Rectal smooth muscle tissue (tissue), 1 donor: ENCODE data around the gene RANBP3.
"Not testable (repeated sequence)": the region's sequence is repeated elsewhere in the genome, so short reads cannot be mapped to it uniquely, and the experiment has no call there.

Experiments
- H3K27ac ChIP-seq: one replicate; pipeline ENCODE4 v1.7.0; 2013; ENCODE audit warnings: low read depth, low read length, inconsistent platforms
- H3K27me3 ChIP-seq: one replicate; pipeline ENCODE4 v1.7.0; 2013; ENCODE audit warnings: low read length; ENCODE audit not compliant: control insufficient read depth, insufficient read depth
- H3K36me3 ChIP-seq: one replicate; pipeline ENCODE4 v1.7.0; 2013; ENCODE audit warnings: low read length; ENCODE audit not compliant: control insufficient read depth, insufficient read depth
- H3K4me1 ChIP-seq: one replicate; pipeline ENCODE4 v1.7.0; 2013; ENCODE audit warnings: low read length; ENCODE audit not compliant: control insufficient read depth, insufficient read depth
- H3K4me3 ChIP-seq: one replicate; pipeline ENCODE4 v1.7.0; 2013; ENCODE audit warnings: low read length
- H3K9ac ChIP-seq: one replicate; pipeline ENCODE4 v1.7.0; 2013; ENCODE audit warnings: low read length

The RANBP3 gene

GRCh38 chr19:6015841-6016545, 38.1 kb upstream of the RANBP3 start:
- Histone ChIP-seq H3K9ac (no peak overlapping the region), H3K36me3 (peaks cover 16% of the 10 kb centered on the region), H3K4me1 (no peaks in the 10 kb centered on the region), H3K4me3 (no peak overlapping the region), H3K27ac (no peak overlapping the region), H3K27me3 (no peaks in the 10 kb centered on the region)

GRCh38 chr19:6014551-6015135, 36.7 kb upstream of the RANBP3 start:
- peaks cover 8% of the 10 kb centered on the region for H3K36me3 ChIP-seq
- H3K27ac ChIP-seq: no peak overlapping the region
- no peak overlapping the region for H3K4me3 ChIP-seq
- no peaks in the 10 kb centered on the region for H3K27me3 ChIP-seq
- no peak overlapping the region for H3K9ac ChIP-seq
- H3K4me1 ChIP-seq: no peaks in the 10 kb centered on the region

GRCh38 chr19:6012426-6013170, 34.7 kb upstream of the RANBP3 start:
- H3K4me3 ChIP-seq: no peak overlapping the region
- peaks cover 10% of the 10 kb centered on the region for H3K36me3 ChIP-seq
- no peak overlapping the region for H3K27ac ChIP-seq

GRCh38 chr19:6011794-6012193, 33.9 kb upstream of the RANBP3 start:
- H3K9ac ChIP-seq: no peak overlapping the region
- H3K27ac ChIP-seq: no peak overlapping the region
- no peaks in the 10 kb centered on the region for H3K4me1 ChIP-seq
- H3K36me3 ChIP-seq: peaks cover 17% of the 10 kb centered on the region
- no peaks in the 10 kb centered on the region for H3K27me3 ChIP-seq
- no peak overlapping the region for H3K4me3 ChIP-seq

More at GRCh38 chr19:6012426-6013170, 34.7 kb upstream of the RANBP3 start:
- Histone ChIP-seq H3K27me3 (no peaks in the 10 kb centered on the region), H3K4me1 (no peaks in the 10 kb centered on the region), H3K9ac (no peak overlapping the region)

- H3K4me3 ChIP-seq: no peak overlapping the region
- no peak overlapping the region for H3K9ac ChIP-seq
- no peaks in the 10 kb centered on the region for H3K4me1 ChIP-seq
- no peaks in the 10 kb centered on the region for H3K27me3 ChIP-seq
- no peak overlapping the region for H3K27ac ChIP-seq
- peaks cover 17% of the 10 kb centered on the region for H3K36me3 ChIP-seq
These were observed 33.3 kb upstream of the RANBP3 start for GRCh38 chr19:6011206-6011605.

- H3K27ac ChIP-seq: no peak overlapping the region
- no peak overlapping the region for H3K4me3 ChIP-seq
- H3K4me1 ChIP-seq: no peaks in the 10 kb centered on the region
- H3K9ac ChIP-seq: no peak overlapping the region
- H3K27me3 ChIP-seq: no peaks in the 10 kb centered on the region
- H3K36me3 ChIP-seq: peaks cover 22% of the 10 kb centered on the region
These were observed 32.2 kb upstream of the RANBP3 start for GRCh38 chr19:6010107-6010506.

GRCh38 chr19:6007866-6008265, 29.9 kb upstream of the RANBP3 start:
- Histone ChIP-seq H3K27ac (no peak overlapping the region), H3K4me3 (no peak overlapping the region), H3K36me3 (peaks cover 22% of the 10 kb centered on the region), H3K27me3 (no peaks in the 10 kb centered on the region), H3K4me1 (no peaks in the 10 kb centered on the region), H3K9ac (no peak overlapping the region)

GRCh38 chr19:6006896-6007295, 29.0 kb upstream of the RANBP3 start:
- Histone ChIP-seq H3K36me3 (peaks cover 22% of the 10 kb centered on the region), H3K4me3 (no peak overlapping the region), H3K27me3 (no peaks in the 10 kb centered on the region)

GRCh38 chr19:6006070-6006446, 28.1 kb upstream of the RANBP3 start:
- H3K4me1 ChIP-seq, H3K27ac ChIP-seq, H3K27me3 ChIP-seq, H3K4me3 ChIP-seq, H3K9ac ChIP-seq: not testable (repeated sequence)
- H3K36me3 ChIP-seq: peaks cover 20% of the 10 kb centered on the region

More at GRCh38 chr19:6006896-6007295, 29.0 kb upstream of the RANBP3 start:
- H3K9ac ChIP-seq: no peak overlapping the region
- H3K27ac ChIP-seq: no peak overlapping the region
- no peaks in the 10 kb centered on the region for H3K4me1 ChIP-seq

GRCh38 chr19:6005321-6006069, 27.6 kb upstream of the RANBP3 start:
- Histone ChIP-seq H3K4me3 (no peak overlapping the region), H3K4me1 (no peaks in the 10 kb centered on the region), H3K27me3 (no peaks in the 10 kb centered on the region), H3K9ac (no peak overlapping the region), H3K36me3 (peaks cover 25% of the 10 kb centered on the region), H3K27ac (no peak overlapping the region)

- H3K4me3 ChIP-seq: no peak overlapping the region
- no peak overlapping the region for H3K9ac ChIP-seq
- no peaks in the 10 kb centered on the region for H3K4me1 ChIP-seq
- H3K36me3 ChIP-seq: peaks cover 30% of the 10 kb centered on the region
- H3K27me3 ChIP-seq: no peaks in the 10 kb centered on the region
- H3K27ac ChIP-seq: no peak overlapping the region
These were observed 26.0 kb upstream of the RANBP3 start for GRCh38 chr19:6003976-6004375.

GRCh38 chr19:6002591-6002990, 24.7 kb upstream of the RANBP3 start:
- Histone ChIP-seq H3K36me3 (peaks cover 26% of the 10 kb centered on the region), H3K4me3 (no peak overlapping the region), H3K4me1 (no peaks in the 10 kb centered on the region), H3K27me3 (no peaks in the 10 kb centered on the region), H3K9ac (no peak overlapping the region), H3K27ac (no peak overlapping the region)
